B cell (primary cell): ENCODE measurements around the gene IQCM. TPM values are rescaled to one million over a fixed set of nuclear protein-coding genes. Genes with fewer than 3 reads are reported as not detected.

Experiments used
- ATAC-seq: fragments of 200-7000 bp; cut with Tn5 transposase; one replicate; pipeline ENCODE4 v1.10.0; 2021; ENCODE audit warnings: low read depth, mild to moderate bottlenecking, moderate number of reproducible peaks, moderate library complexity
- CTCF ChIA-PET: fragments of 350-600 bp; sonication (Branson Sonifier 250); formaldehyde crosslinking; loops from one replicate; lab custom pipeline; 2021; ENCODE audit warnings: antibody characterized with exemption, inconsistent platforms; lab: Charles Lee
- POLR2A ChIA-PET: fragments of 350-600 bp; sonication (Branson Sonifier 250); formaldehyde crosslinking; loops from one replicate; lab custom pipeline; 2021; ENCODE audit warnings: antibody characterized with exemption; lab: Charles Lee
- DNase-seq: peaks from one replicate; pipeline ENCODE4 v3.0.0; 2013
- H2AFZ ChIP-seq: 2 replicates; pipeline ENCODE4 v1.6.1; 2012; ENCODE audit warnings: mild to moderate bottlenecking, low read depth, low read length; ENCODE audit not compliant: insufficient read depth, poor library complexity, severe bottlenecking
- H3K27ac ChIP-seq, 2 donors: 1 replicate in 1 of 2; 2 replicates in 1 of 2; pipeline ENCODE4 v1.5.1; 2012 to 2013; ENCODE audit warnings: low read length in 2 of 2, mild to moderate bottlenecking in 2 of 2, moderate library complexity in 1 of 2
- H3K27me3 ChIP-seq, 4 experiments: fragments of 200-600 bp in 1 of 4; sonication (generic) in 1 of 4; replicated peaks in 1 of 4; 1 replicate in 2 of 4; 2 replicates in 2 of 4; pipeline versions ENCODE4 v1.6.1 to v1.7.0; 2013 to 2016; ENCODE audit warnings: low read length in 3 of 4, mild to moderate bottlenecking in 2 of 4, mixed read lengths in 1 of 4, moderate library complexity in 1 of 4; ENCODE audit not compliant: insufficient read depth in 4 of 4, control insufficient read depth in 3 of 4; ENCODE audit errors: control extremely low read depth in 1 of 4
- H3K36me3 ChIP-seq, 2 experiments: replicated peaks in 1 of 2; 1 replicate in 1 of 2; 2 replicates in 1 of 2; pipeline versions ENCODE4 v1.6.1 to v1.7.1; 2013; ENCODE audit warnings: low read length in 1 of 2; ENCODE audit not compliant: insufficient read depth in 2 of 2, control insufficient read depth in 1 of 2; ENCODE audit errors: control extremely low read depth in 1 of 2, extremely low read depth in 1 of 2
- H3K4me1 ChIP-seq, 2 donors: fragments of 200-600 bp in 1 of 2; sonication (generic) in 1 of 2; 1 replicate in 1 of 2; 2 replicates in 1 of 2; pipeline versions ENCODE4 v1.5.1 to v1.6.1; 2013 to 2017; ENCODE audit warnings: low read length in 2 of 2; ENCODE audit not compliant: control insufficient read depth in 2 of 2, insufficient read depth in 2 of 2
- H3K4me2 ChIP-seq: replicated peaks from 2 replicates; pipeline ENCODE3; 2012; ENCODE audit warnings: mild to moderate bottlenecking, low read depth, low read length; ENCODE audit not compliant: poor library complexity, severe bottlenecking
- H3K4me3 ChIP-seq, 5 experiments: fragments of 200-600 bp in 1 of 5; sonication (generic) in 1 of 5; 1 replicate in 3 of 5; 2 replicates in 2 of 5; pipeline versions ENCODE4 v1.5.1 to v1.7.0; 2011 to 2016; ENCODE audit warnings: low read length in 4 of 5, mild to moderate bottlenecking in 4 of 5, low read depth in 2 of 5, control low read depth in 1 of 5, moderate library complexity in 1 of 5; ENCODE audit not compliant: insufficient read depth in 1 of 5; ENCODE audit errors: control extremely low read depth in 1 of 5, extremely low read depth in 1 of 5
- H3K79me2 ChIP-seq: fragments of 200-600 bp; sonication (generic); one replicate; pipeline ENCODE4 v1.6.0; 2016; ENCODE audit warnings: low read length; ENCODE audit not compliant: control insufficient read depth, insufficient read depth
- H3K9ac ChIP-seq: fragments of 200-600 bp; sonication (generic); 2 replicates; pipeline ENCODE4 v1.6.1; 2017; ENCODE audit warnings: mild to moderate bottlenecking, low read length, moderate library complexity
- H3K9me3 ChIP-seq, 3 donors: one replicate each; pipeline versions ENCODE4 v1.6.1 to v1.7.1; 2013; ENCODE audit warnings: low read length in 2 of 3; ENCODE audit not compliant: control insufficient read depth in 2 of 3, insufficient read depth in 1 of 3; ENCODE audit errors: control extremely low read depth in 1 of 3
- H4K20me1 ChIP-seq: 2 replicates; pipeline ENCODE4 v1.6.0; 2012; ENCODE audit warnings: mild to moderate bottlenecking, low read length; ENCODE audit not compliant: insufficient read depth, control insufficient read depth, poor library complexity, severe bottlenecking
- H3K27ac Mint-ChIP-seq: one replicate; pipeline ENCODE4 v1.8.0; 2021; ENCODE audit warnings: mixed read lengths
- H3K27me3 Mint-ChIP-seq: one replicate; pipeline ENCODE4 v1.8.0; 2021; ENCODE audit warnings: mixed read lengths
- H3K4me1 Mint-ChIP-seq: one replicate; pipeline ENCODE4 v1.8.0; 2021; ENCODE audit warnings: mixed read lengths
- H3K4me3 Mint-ChIP-seq: one replicate; pipeline ENCODE4 v1.8.0; 2021; ENCODE audit warnings: mixed read lengths
- H3K9me3 Mint-ChIP-seq: one replicate; pipeline ENCODE4 v1.8.0; 2022; ENCODE audit warnings: mixed read lengths; ENCODE audit not compliant: insufficient read depth
- EZH2 ChIP-seq: IDR thresholded peaks from 2 replicates; pipeline ENCODE4 v1.6.1; 2012; ENCODE audit warnings: borderline replicate concordance, low read depth, mild to moderate bottlenecking, moderate library complexity, low read length; ENCODE audit not compliant: insufficient read depth, poor library complexity, severe bottlenecking
- WGBS: methylation state at CpG from one replicate; pipeline ENCODE4 v1.1.5; 2013; ENCODE audit warnings: missing lambda C conversion rate; ENCODE audit not compliant: insufficient coverage; 5-methylcytosine and 5-hydroxymethylcytosine counted together
- intact Hi-C: fragments of 100-400 bp; cut with micrococcal nuclease; formaldehyde crosslinking; loops from one replicate; pipeline ENCODE4 v1.10.0; 2022
- polyA plus RNA-seq: library from polyadenylated mRNA; depleted of rRNA; stranded (reverse); fragments of >200 nt; gene quantifications from 2 replicates; pipeline ENCODE4 v1.2.3, GENCODE V29; 2012
- total RNA-seq, 2 donors: library from RNA; stranded (reverse); fragments of 120-200 nt in 1 of 2; gene quantifications; 1 replicate in 1 of 2; 2 replicates in 1 of 2; pipeline versions ENCODE4 v1.2.3 to v1.2.4, GENCODE V29; 2013 to 2022
- TF ChIP-seq, protein P1 (sequence below): fragments of 200-600 bp; IDR thresholded peaks from one replicate; pipeline ENCODE4 v1.8.0; 2022; ENCODE audit warnings: antibody characterized with exemption, mild to moderate bottlenecking

The IQCM gene
- total and polyA plus RNA-seq, 2 donors (not counting 1 experiment from before 2014, with no cell fraction given) = not detected

DNA sequence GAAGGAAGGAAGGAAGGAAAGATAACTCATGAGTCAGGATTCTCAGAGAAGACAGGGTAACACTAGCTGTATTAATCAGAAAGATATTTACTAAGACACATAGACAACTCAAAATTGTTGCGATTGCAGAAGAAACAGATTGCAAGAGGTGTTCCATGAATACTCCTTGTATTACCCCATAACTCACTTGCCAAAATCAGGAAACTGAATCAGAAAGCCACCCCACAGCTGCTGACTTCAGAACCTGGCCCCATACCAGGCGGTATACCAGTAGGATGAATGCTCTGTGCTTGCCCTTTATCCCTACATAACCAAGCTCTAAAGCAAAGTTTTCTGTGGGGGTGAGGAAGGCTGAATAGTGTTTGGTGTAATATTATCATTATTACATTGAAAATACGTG lies 468.5 kb downstream of the IQCM start:
- H3K4me3 ChIP-seq = no peak overlapping the region
- TF ChIP-seq, protein P1, sequence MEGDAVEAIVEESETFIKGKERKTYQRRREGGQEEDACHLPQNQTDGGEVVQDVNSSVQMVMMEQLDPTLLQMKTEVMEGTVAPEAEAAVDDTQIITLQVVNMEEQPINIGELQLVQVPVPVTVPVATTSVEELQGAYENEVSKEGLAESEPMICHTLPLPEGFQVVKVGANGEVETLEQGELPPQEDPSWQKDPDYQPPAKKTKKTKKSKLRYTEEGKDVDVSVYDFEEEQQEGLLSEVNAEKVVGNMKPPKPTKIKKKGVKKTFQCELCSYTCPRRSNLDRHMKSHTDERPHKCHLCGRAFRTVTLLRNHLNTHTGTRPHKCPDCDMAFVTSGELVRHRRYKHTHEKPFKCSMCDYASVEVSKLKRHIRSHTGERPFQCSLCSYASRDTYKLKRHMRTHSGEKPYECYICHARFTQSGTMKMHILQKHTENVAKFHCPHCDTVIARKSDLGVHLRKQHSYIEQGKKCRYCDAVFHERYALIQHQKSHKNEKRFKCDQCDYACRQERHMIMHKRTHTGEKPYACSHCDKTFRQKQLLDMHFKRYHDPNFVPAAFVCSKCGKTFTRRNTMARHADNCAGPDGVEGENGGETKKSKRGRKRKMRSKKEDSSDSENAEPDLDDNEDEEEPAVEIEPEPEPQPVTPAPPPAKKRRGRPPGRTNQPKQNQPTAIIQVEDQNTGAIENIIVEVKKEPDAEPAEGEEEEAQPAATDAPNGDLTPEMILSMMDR = no peak
- TF ChIP-seq EZH2 = no peak
- no peak overlapping the region for H3K9ac ChIP-seq
- H3K36me3 ChIP-seq = no peaks in the 10 kb centered on the region
- H3K79me2 ChIP-seq = no peaks in the 10 kb centered on the region
- no peaks in the 10 kb centered on the region for H3K4me1 ChIP-seq
- no peaks in the 10 kb centered on the region for H3K27me3 ChIP-seq
- DNase-seq (no peak), ATAC-seq (no peak)
- no peak overlapping the region for H3K27ac Mint-ChIP-seq
- H3K4me1 Mint-ChIP-seq = no peaks in the 10 kb centered on the region
- no peaks in the 10 kb centered on the region for H3K9me3 Mint-ChIP-seq
- no peaks in the 10 kb centered on the region for H3K9me3 ChIP-seq
- no peaks in the 10 kb centered on the region for H4K20me1 ChIP-seq
- H3K4me3 Mint-ChIP-seq = no peak overlapping the region
- H3K27me3 Mint-ChIP-seq = no peaks in the 10 kb centered on the region
- intact Hi-C loops = no loop called here
- ChIA-PET CTCF (no interaction called here), POLR2A (no interaction called here)
- H3K4me2 ChIP-seq = no peak overlapping the region
- WGBS = 100% methylated on average over 1 of the region's 3 CpGs
- no peak overlapping the region for H3K27ac ChIP-seq
- no peak overlapping the region for H2AFZ ChIP-seq

DNA sequence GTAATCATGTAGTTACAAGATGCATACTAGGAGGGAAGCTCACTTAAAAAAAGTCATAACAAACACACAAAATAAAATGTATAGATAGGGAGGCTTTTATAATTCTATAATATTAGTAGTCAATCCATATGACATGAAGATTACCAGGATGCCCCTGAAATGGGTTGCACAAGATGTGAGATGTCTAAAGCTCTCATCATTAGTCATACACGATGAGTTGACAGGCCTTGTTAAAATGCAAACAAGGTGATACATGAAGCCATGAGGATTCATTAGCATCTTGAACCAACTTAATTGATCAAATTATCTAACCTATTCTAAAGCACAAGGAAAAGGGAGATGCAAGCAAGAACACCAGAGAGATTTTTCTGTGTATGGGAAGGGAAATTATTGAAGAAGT lies 470.2 kb downstream of the IQCM start:
- no peak overlapping the region for H3K4me2 ChIP-seq
- no peaks in the 10 kb centered on the region for H3K4me1 Mint-ChIP-seq
- H2AFZ ChIP-seq = no peak overlapping the region
- no peak overlapping the region for H3K27ac ChIP-seq
- no peaks in the 10 kb centered on the region for H3K4me1 ChIP-seq
- H3K9ac ChIP-seq = no peak overlapping the region
- DNase-seq = no peak
- no peaks in the 10 kb centered on the region for H4K20me1 ChIP-seq
- no peak for ATAC-seq
- no peak overlapping the region for H3K27ac Mint-ChIP-seq
- no peaks in the 10 kb centered on the region for H3K79me2 ChIP-seq
- no peak for TF ChIP-seq EZH2
- TF ChIP-seq, protein P1 = no peak
- CTCF ChIA-PET = no interaction called here
- POLR2A ChIA-PET = no interaction called here
- no CpG with 5 or more reads among the region's 1 CpG for WGBS
- H3K27me3 ChIP-seq = no peaks in the 10 kb centered on the region
- no peaks in the 10 kb centered on the region for H3K9me3 Mint-ChIP-seq
- H3K27me3 Mint-ChIP-seq = no peaks in the 10 kb centered on the region
- H3K36me3 ChIP-seq = no peaks in the 10 kb centered on the region
- peaks cover 0 to 10% (median 0%) of the 10 kb centered on the region in 3 donors for H3K9me3 ChIP-seq
- intact Hi-C loops = no loop called here
- H3K4me3 Mint-ChIP-seq = no peak overlapping the region
- H3K4me3 ChIP-seq = no peak overlapping the region
